IMR-90 (cell line): ENCODE measurements around the gene EIF6. TPM values are rescaled to one million over a fixed set of nuclear protein-coding genes. Genes with fewer than 3 reads are reported as not detected.
A peak's percentile ranks its signal among the peaks of the same experiment; 100 is the strongest.

Experiments
- ATAC-seq: fragments of 200-7000 bp; cut with Tn5 transposase; 2 replicates; pipeline ENCODE4 v1.9.1; 2020; ENCODE audit warnings: low read depth, mild to moderate bottlenecking, moderate library complexity
- BruUV-seq: library from RNA; stranded (reverse); fragments of 400-500 nt; replicated peaks from 2 replicates; lab custom pipeline; 2021; lab: Mats Ljungman, UMichigan
- CTCF ChIA-PET: fragments of 300-600 bp; formaldehyde crosslinking; extraction: SDS; loops from one replicate; lab custom pipeline; 2021; ENCODE audit warnings: antibody characterized with exemption; lab: Yijun Ruan, JAX
- POLR2A ChIA-PET: fragments of 300-600 bp; sonication (Branson Sonifier 250); formaldehyde crosslinking; loops from one replicate; lab custom pipeline; 2022; ENCODE audit warnings: antibody characterized with exemption; ENCODE audit not compliant: unreplicated experiment; lab: Charles Lee
- DNase-seq: peaks from one replicate; pipeline ENCODE4 v3.0.0; 2013
- H2AFZ ChIP-seq: replicated peaks from 2 replicates; pipeline ENCODE3; 2013; ENCODE audit warnings: low read length, mild to moderate bottlenecking; ENCODE audit not compliant: poor library complexity
- H2AK5ac ChIP-seq: 2 replicates; pipeline ENCODE4 v1.6.1; 2013; ENCODE audit warnings: low read depth, low read length, inconsistent platforms
- H2AK9ac ChIP-seq: replicated peaks from 2 replicates; pipeline ENCODE3; 2013; ENCODE audit warnings: mild to moderate bottlenecking, low read depth, low read length, moderate library complexity; ENCODE audit not compliant: poor library complexity
- H2BK120ac ChIP-seq: 2 replicates; pipeline ENCODE4 v1.6.1; 2013; ENCODE audit warnings: low read depth, low read length, inconsistent platforms
- H2BK15ac ChIP-seq: 3 replicates; pipeline ENCODE4 v1.6.1; 2013; ENCODE audit warnings: low read depth, low read length, inconsistent platforms
- H2BK20ac ChIP-seq: 2 replicates; pipeline ENCODE4 v1.6.1; 2013; ENCODE audit warnings: low read depth, mild to moderate bottlenecking, inconsistent platforms, low read length, moderate library complexity
- H2BK5ac ChIP-seq: 2 replicates; pipeline ENCODE4 v1.6.1; 2013; ENCODE audit warnings: mild to moderate bottlenecking, low read depth, low read length, inconsistent platforms; ENCODE audit not compliant: poor library complexity, severe bottlenecking
- H3K14ac ChIP-seq: replicated peaks from 2 replicates; pipeline ENCODE4 v1.6.1; 2013; ENCODE audit warnings: low read depth, low read length, inconsistent platforms
- H3K18ac ChIP-seq: 2 replicates; pipeline ENCODE4 v1.6.1; 2013; ENCODE audit warnings: low read depth, low read length, control low read depth
- H3K23ac ChIP-seq: 2 replicates; pipeline ENCODE4 v1.6.1; 2013; ENCODE audit warnings: low read depth, low read length, inconsistent platforms
- H3K27ac ChIP-seq: 2 replicates; pipeline ENCODE4 v1.5.1; 2013; ENCODE audit warnings: mild to moderate bottlenecking, control low read depth, low read length; ENCODE audit not compliant: insufficient read depth
- H3K27me3 ChIP-seq: 2 replicates; pipeline ENCODE4 v1.6.1; 2013; ENCODE audit warnings: low read length; ENCODE audit not compliant: control insufficient read depth, insufficient read depth
- H3K36me3 ChIP-seq: 2 replicates; pipeline ENCODE4 v1.6.1; 2013; ENCODE audit warnings: low read length, mixed read lengths; ENCODE audit not compliant: control insufficient read depth, insufficient read depth
- H3K4ac ChIP-seq: 2 replicates; pipeline ENCODE4 v1.6.1; 2013; ENCODE audit warnings: low read depth, low read length, inconsistent platforms
- H3K4me1 ChIP-seq: 2 replicates; pipeline ENCODE4 v1.6.1; 2013; ENCODE audit warnings: low read length, mixed read lengths; ENCODE audit not compliant: control insufficient read depth, insufficient read depth
- H3K4me2 ChIP-seq: 2 replicates; pipeline ENCODE4 v1.6.1; 2013; ENCODE audit warnings: low read depth, mild to moderate bottlenecking, control low read depth, low read length, moderate library complexity
- H3K4me3 ChIP-seq: 2 replicates; pipeline ENCODE4 v1.5.1; 2013; ENCODE audit warnings: low read depth, mild to moderate bottlenecking, control low read depth, low read length, moderate library complexity; ENCODE audit not compliant: insufficient read depth
- H3K56ac ChIP-seq: 2 replicates; pipeline ENCODE4 v1.6.1; 2013; ENCODE audit warnings: low read length, inconsistent platforms; ENCODE audit not compliant: insufficient read depth; ENCODE audit errors: extremely low read depth
- H3K79me1 ChIP-seq, 2 experiments: 2 replicates each; pipeline ENCODE4 v1.6.1; 2013; ENCODE audit warnings: low read length in 2 of 2, inconsistent platforms in 1 of 2, low read depth in 1 of 2
- H3K9ac ChIP-seq: 2 replicates; pipeline ENCODE4 v1.6.1; 2013; ENCODE audit warnings: low read depth, low read length, control low read depth
- H3K9me1 ChIP-seq: 2 replicates; pipeline ENCODE4 v1.6.1; 2013; ENCODE audit warnings: low read length, inconsistent platforms; ENCODE audit not compliant: insufficient read depth
- H3K9me3 ChIP-seq: 2 replicates; pipeline ENCODE4 v1.6.1; 2013; ENCODE audit warnings: low read length; ENCODE audit not compliant: control insufficient read depth, insufficient read depth
- H4K20me1 ChIP-seq: 2 replicates; pipeline ENCODE4 v1.6.1; 2013; ENCODE audit warnings: low read length, inconsistent platforms; ENCODE audit not compliant: insufficient read depth
- H4K5ac ChIP-seq: 2 replicates; pipeline ENCODE4 v1.6.1; 2013; ENCODE audit warnings: mild to moderate bottlenecking, low read depth, low read length, control low read depth
- H4K8ac ChIP-seq, 2 experiments: 2 replicates each; pipeline ENCODE4 v1.6.1; 2013; ENCODE audit warnings: low read depth in 2 of 2, low read length in 2 of 2, control low read depth in 1 of 2, inconsistent platforms in 1 of 2
- H4K91ac ChIP-seq: 2 replicates; pipeline ENCODE4 v1.6.1; 2013; ENCODE audit warnings: low read depth, low read length, inconsistent platforms; ENCODE audit not compliant: insufficient read depth
- BHLHE40 ChIP-seq: fragments of 150-350 bp; IDR thresholded peaks from 2 replicates; pipeline ENCODE4 v1.6.1; 2016; ENCODE audit warnings: mild to moderate bottlenecking, low read depth, low read length
- CEBPB ChIP-seq: IDR thresholded peaks from 2 replicates; pipeline ENCODE4 v1.6.1; 2012; ENCODE audit warnings: low read depth, low read length, improper control_type of control experiment
- CHD1 ChIP-seq: IDR thresholded peaks from 2 replicates; pipeline ENCODE4 v1.6.1; 2012; ENCODE audit warnings: low read depth, low read length, improper control_type of control experiment
- CTCF ChIP-seq: conservative IDR thresholded peaks from 2 replicates; pipeline ENCODE4 v1.5.1; 2012; ENCODE audit warnings: mild to moderate bottlenecking, low read depth, low read length, improper control_type of control experiment
- ELK1 ChIP-seq: fragments of 150-350 bp; IDR thresholded peaks from 2 replicates; pipeline ENCODE4 v1.6.1; 2016; ENCODE audit warnings: low read depth, mild to moderate bottlenecking, low read length, moderate library complexity, borderline replicate concordance
- FOS ChIP-seq: fragments of 150-350 bp; IDR thresholded peaks from 2 replicates; pipeline ENCODE4 v1.6.1; 2016; ENCODE audit warnings: low read depth, low read length
- MAFK ChIP-seq: IDR thresholded peaks from 2 replicates; pipeline ENCODE4 v1.6.1; 2012; ENCODE audit warnings: low read depth, low read length, improper control_type of control experiment
- MAZ ChIP-seq: IDR thresholded peaks from 2 replicates; pipeline ENCODE4 v1.6.1; 2012; ENCODE audit warnings: low read depth, mild to moderate bottlenecking, low read length, improper control_type of control experiment, moderate library complexity, borderline replicate concordance
- MXI1 ChIP-seq: IDR thresholded peaks from 2 replicates; pipeline ENCODE4 v1.6.1; 2012; ENCODE audit warnings: low read depth, mild to moderate bottlenecking, low read length, moderate library complexity, borderline replicate concordance
- NFE2L2 ChIP-seq: fragments of 150-350 bp; IDR thresholded peaks from 2 replicates; pipeline ENCODE4 v1.6.1; 2016; ENCODE audit warnings: low read depth, mild to moderate bottlenecking, low read length
- POLR2A ChIP-seq: IDR thresholded peaks from 2 replicates; pipeline ENCODE4 v1.6.1; 2012; ENCODE audit warnings: mild to moderate bottlenecking, low read depth, low read length
- RAD21 ChIP-seq: IDR thresholded peaks from 2 replicates; pipeline ENCODE4 v1.6.1; 2012; ENCODE audit warnings: low read length, improper control_type of control experiment
- RCOR1 ChIP-seq: IDR thresholded peaks from 2 replicates; pipeline ENCODE4 v1.6.1; 2012; ENCODE audit warnings: mild to moderate bottlenecking, low read length, improper control_type of control experiment; ENCODE audit not compliant: insufficient replicate concordance
- RFX5 ChIP-seq: IDR thresholded peaks from 2 replicates; pipeline ENCODE4 v1.8.0; 2012; ENCODE audit warnings: low read depth, mild to moderate bottlenecking, low read length, moderate library complexity
- SMC3 ChIP-seq: fragments of 150-350 bp; IDR thresholded peaks from 2 replicates; pipeline ENCODE4 v1.6.1; 2016; ENCODE audit warnings: low read depth, mild to moderate bottlenecking, antibody characterized with exemption, low read length, moderate library complexity
- USF2 ChIP-seq: fragments of 150-350 bp; IDR thresholded peaks from 2 replicates; pipeline ENCODE4 v1.6.1; 2017; ENCODE audit warnings: mild to moderate bottlenecking, antibody characterized with exemption, low read length, low read depth
- WGBS, 2 experiments: methylation state at CpG; one replicate each; pipeline versions ENCODE4 v1.1.5 to v1.1.7; 2013; ENCODE audit warnings: missing lambda C conversion rate in 2 of 2; ENCODE audit not compliant: insufficient read length in 1 of 2; ENCODE audit errors: extremely low coverage in 2 of 2; 5-methylcytosine and 5-hydroxymethylcytosine counted together
- dilution Hi-C: fragments of 300-500 bp; cut with HindIII; formaldehyde crosslinking; loops from one replicate; pipeline ENCODE4 v1.14.3; 2018; ENCODE audit warnings: low sequenced_read_pairs; ENCODE audit not compliant: unreplicated experiment
- in situ Hi-C: fragments of 300-500 bp; cut with MboI; formaldehyde crosslinking; loops from 3 replicates; pipeline ENCODE4 v1.14.3; 2019; ENCODE audit warnings: low sequenced_read_pairs, inconsistent platforms, mixed read lengths
- intact Hi-C: fragments of 100-400 bp; cut with micrococcal nuclease; formaldehyde crosslinking; loops from 2 replicates; pipeline ENCODE4 v1.10.0; 2022
- polyA plus RNA-seq, 3 experiments: library from polyadenylated mRNA; depleted of rRNA; stranded (reverse); fragments of >200 nt; gene quantifications; 2 replicates each; pipeline ENCODE4 v1.2.3, GENCODE V29; 2012; ENCODE audit warnings: low replicate concordance in 1 of 3
- total RNA-seq: library from RNA; depleted of rRNA; stranded (reverse); fragments of >200 nt; gene quantifications from 2 replicates; pipeline ENCODE4 v1.2.3, GENCODE V29; 2012

Gene EIF6
- total and polyA plus RNA-seq, 2 of the 4 experiments (the other 2 are of a cell fraction) = 215 to 227 TPM

GRCh38 chr20:35276408-35276807, 8.2 kb downstream of the EIF6 start:
- in situ Hi-C loops = no loop called here
- Histone ChIP-seq H3K27me3 (no peaks in the 10 kb centered on the region), H3K9ac (peak overlapping the region; percentile 99), H3K9me1 (peaks cover 6% of the 10 kb centered on the region; the same call in 1 of the 2 replicates), H3K18ac (no peak overlapping the region), H3K9me3 (no peaks in the 10 kb centered on the region), H4K20me1 (no peaks in the 10 kb centered on the region; the same call in none of the 2 replicates), H3K27ac (peak overlapping the region; percentile 97), H2AK9ac (peak overlapping the region; percentile 65), H3K36me3 (peaks cover 54% of the 10 kb centered on the region), H3K56ac (no peak overlapping the region), H4K8ac (peak overlapping the region; percentile 92 to 93; a peak in 3 of 4 replicates), H4K5ac (0 out of 2 replicates have a peak overlapping the region, but pooled peaks have one; percentile 12), H3K4me1 (peaks cover 6% of the 10 kb centered on the region), H2BK15ac (no peak overlapping the region), H2AK5ac (peak overlapping the region; percentile 90; the same call in 1 of the 2 replicates), H2BK5ac (peak overlapping the region; percentile 38), H4K91ac (0 out of 2 replicates have a peak overlapping the region, but pooled peaks have one; percentile 20), H2BK120ac (no peak overlapping the region), H2BK20ac (no peak overlapping the region; the same call in 1 of the 2 replicates), H3K4ac (peak overlapping the region; percentile 91), H3K23ac (peak overlapping the region; percentile 74; the same call in 1 of the 2 replicates), H3K4me2 (peak overlapping the region; percentile 95), H2AFZ (no peak overlapping the region), H3K14ac (peak overlapping the region; percentile 96; the same call in 1 of the 2 replicates), H3K4me3 (peak overlapping the region; percentile 62), H3K79me1 (peaks cover 30 to 68% of the 10 kb centered on the region in 2 experiments)
- CTCF ChIA-PET = no interaction called here
- BruUV-seq = no TSS peak
- DNase-seq = no peak
- POLR2A ChIA-PET = interaction anchor here (1.1 kb wide), 1 partner anchor 8 kb away, joined by 5 read pairs; the partner anchor contains the start of gene EIF6
- WGBS, 2 experiments = no CpG with 5 or more reads among the region's 6 CpGs
- TF ChIP-seq MAFK (no peak), SMC3 (no peak), RAD21 (no peak), USF2 (no peak), NFE2L2 (no peak), MAZ (no peak), FOS (no peak), CHD1 (no peak), BHLHE40 (no peak), RFX5 (no peak), CEBPB (no peak), ELK1 (no peak), CTCF (no peak), POLR2A (no peak), RCOR1 (no peak), MXI1 (no peak)
- dilution Hi-C loops = no loop called here
- ATAC-seq = no peak
- intact Hi-C loops = loop anchor here (10.0 kb wide), 2 partner anchors 158 to 402 kb away; partner anchors contain the start of genes ACSS2, GDF5 and GGT7
